Epithelial cell of prostate (primary cell): ENCODE results near the gene RFX2.
"Not testable (repeated sequence)": the region's sequence is repeated elsewhere in the genome, so short reads cannot be mapped to it uniquely, and the experiment has no call there.

ENCODE experiments used
- DNase-seq: peaks from one replicate; pipeline ENCODE4 v3.0.0-alpha.2; 2011; ENCODE audit warnings: low read depth, low spot score
- H3K27ac ChIP-seq: fragments of 450-650 bp; 2 replicates; pipeline ENCODE4 v1.5.1; 2017; ENCODE audit warnings: mild to moderate bottlenecking

Gene RFX2

GRCh38 chr19:6106643-6107294, 3.5 kb downstream of the RFX2 start:
- DNase-seq, H3K27ac ChIP-seq: not testable (repeated sequence)

GRCh38 chr19:6105444-6105843, 4.9 kb downstream of the RFX2 start:
- no peak for DNase-seq

GRCh38 chr19:6103894-6104293, 6.4 kb downstream of the RFX2 start:
- peak overlapping the region; percentile 86 for H3K27ac ChIP-seq
- no peak for DNase-seq

More at GRCh38 chr19:6105444-6105843, 4.9 kb downstream of the RFX2 start:
- H3K27ac ChIP-seq: no peak overlapping the region

GRCh38 chr19:6103217-6103644, 7.1 kb downstream of the RFX2 start:
- peak overlapping the region; percentile 86 for H3K27ac ChIP-seq
- DNase-seq: peak; percentile 96

- peak overlapping the region; percentile 86 for H3K27ac ChIP-seq
- DNase-seq: no peak
Observed at GRCh38 chr19:6101991-6102390, 8.3 kb downstream of the RFX2 start.

- no peak overlapping the region for H3K27ac ChIP-seq
- DNase-seq: no peak
Observed at GRCh38 chr19:6101291-6101825, 8.9 kb downstream of the RFX2 start.

GRCh38 chr19:6100284-6100915, 9.9 kb downstream of the RFX2 start:
- DNase-seq: no peak
- H3K27ac ChIP-seq: no peak overlapping the region

- DNase-seq: no peak
- H3K27ac ChIP-seq: no peak overlapping the region
Observed at GRCh38 chr19:6099599-6099998, 10.7 kb downstream of the RFX2 start.

GRCh38 chr19:6099033-6099432, 11.3 kb downstream of the RFX2 start:
- no peak overlapping the region for H3K27ac ChIP-seq
- DNase-seq: no peak

- H3K27ac ChIP-seq: no peak overlapping the region
- no peak for DNase-seq
Observed at GRCh38 chr19:6098574-6098973, 11.7 kb downstream of the RFX2 start.

GRCh38 chr19:6097911-6098310, 12.4 kb downstream of the RFX2 start:
- H3K27ac ChIP-seq: no peak overlapping the region
- no peak for DNase-seq

GRCh38 chr19:6095760-6096159, 14.5 kb downstream of the RFX2 start:
- H3K27ac ChIP-seq: no peak overlapping the region

GRCh38 chr19:6092329-6093286, 17.7 kb downstream of the RFX2 start:
- peak; percentile 95 for DNase-seq
- H3K27ac ChIP-seq: peak overlapping the region; percentile 84

More at GRCh38 chr19:6095760-6096159, 14.5 kb downstream of the RFX2 start:
- DNase-seq: no peak

GRCh38 chr19:6091771-6092291, 18.5 kb downstream of the RFX2 start:
- no peak for DNase-seq
- peak overlapping the region; percentile 84 for H3K27ac ChIP-seq

- DNase-seq: no peak
- H3K27ac ChIP-seq: no peak overlapping the region
Observed at GRCh38 chr19:6090634-6091033, 19.7 kb downstream of the RFX2 start.

GRCh38 chr19:6088602-6089049, 21.7 kb downstream of the RFX2 start:
- peak overlapping the region; percentile 71 for H3K27ac ChIP-seq
- no peak for DNase-seq

- peak overlapping the region; percentile 71 for H3K27ac ChIP-seq
Observed at GRCh38 chr19:6087074-6087571, 23.2 kb downstream of the RFX2 start.

GRCh38 chr19:6086068-6086788, 24.1 kb downstream of the RFX2 start:
- peak; percentile 27 for DNase-seq
- peak overlapping the region; percentile 71 for H3K27ac ChIP-seq

More at GRCh38 chr19:6087074-6087571, 23.2 kb downstream of the RFX2 start:
- no peak for DNase-seq

GRCh38 chr19:6084821-6085220, 25.5 kb downstream of the RFX2 start:
- no peak for DNase-seq
- no peak overlapping the region for H3K27ac ChIP-seq
